GM08714 (cell line): Measurements from ENCODE around the gene NCAM1.
"Not testable (repeated sequence)": the region's sequence is repeated elsewhere in the genome, so short reads cannot be mapped to it uniquely, and the experiment has no call there.

Source experiments
- H3K4me3 ChIP-seq: fragments of 200-500 bp; sonication (Bioruptor generic); 2 replicates; pipeline ENCODE4 v1.5.1; 2014; ENCODE audit warnings: mild to moderate bottlenecking, low read length, inconsistent platforms
- ZNF274 ChIP-seq: IDR thresholded peaks from 2 replicates; pipeline ENCODE4 v1.6.1; 2012; ENCODE audit warnings: mild to moderate bottlenecking, low read depth, low read length

NCAM1 gene

GRCh38 chr11:112961146-112961668, at the start of gene NCAM1:
Gene NCAM1, plus strand, starts transcription at chr11:112961420.
- peak within 1 kb of the TSS; percentile 25; the same call in 1 of the 2 replicates for H3K4me3 ChIP-seq
- no peak for TF ChIP-seq ZNF274

DNA sequence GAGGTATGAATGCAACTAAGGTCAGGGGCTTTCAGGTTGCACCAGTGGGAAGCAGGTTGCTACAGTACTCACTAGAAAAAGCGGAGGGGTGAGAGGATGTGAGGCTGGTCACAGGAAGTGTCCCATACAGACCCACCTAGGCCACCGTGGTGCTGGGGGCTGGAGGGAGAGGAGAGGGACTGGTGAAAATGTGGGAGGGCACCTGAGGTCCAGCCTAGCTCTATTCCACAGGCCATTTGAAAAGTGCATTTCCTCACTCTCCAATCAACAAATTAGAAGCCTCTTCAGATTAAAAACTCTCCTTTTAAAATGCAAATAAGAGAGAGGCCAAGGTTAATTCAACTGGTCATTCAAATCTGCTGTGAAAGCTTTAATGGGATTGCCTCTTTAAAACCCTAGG, 38.6 kb upstream of the NCAM1 start:
- TF ChIP-seq ZNF274, result no peak
- no peak overlapping the region for H3K4me3 ChIP-seq

DNA sequence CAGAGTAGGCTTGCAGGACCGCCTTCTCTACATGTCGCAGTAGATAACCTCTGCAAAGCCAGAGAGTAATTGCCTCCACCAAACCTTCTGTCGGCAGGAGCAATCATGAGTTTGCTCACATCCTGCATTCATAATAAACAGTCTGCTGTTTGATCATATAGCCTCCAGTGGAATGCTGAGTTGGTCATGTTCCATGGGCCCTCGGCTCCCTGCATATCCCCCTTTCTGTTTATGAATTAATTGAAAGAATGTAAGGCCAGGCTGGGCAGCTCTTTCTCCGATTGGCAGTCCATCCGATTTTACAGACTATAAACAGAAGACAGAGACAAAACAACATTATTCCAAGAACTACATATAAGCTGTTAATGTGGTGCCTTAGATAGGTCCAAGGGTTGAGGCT, 36.4 kb upstream of the NCAM1 start:
- H3K4me3 ChIP-seq, result not testable (repeated sequence)

DNA sequence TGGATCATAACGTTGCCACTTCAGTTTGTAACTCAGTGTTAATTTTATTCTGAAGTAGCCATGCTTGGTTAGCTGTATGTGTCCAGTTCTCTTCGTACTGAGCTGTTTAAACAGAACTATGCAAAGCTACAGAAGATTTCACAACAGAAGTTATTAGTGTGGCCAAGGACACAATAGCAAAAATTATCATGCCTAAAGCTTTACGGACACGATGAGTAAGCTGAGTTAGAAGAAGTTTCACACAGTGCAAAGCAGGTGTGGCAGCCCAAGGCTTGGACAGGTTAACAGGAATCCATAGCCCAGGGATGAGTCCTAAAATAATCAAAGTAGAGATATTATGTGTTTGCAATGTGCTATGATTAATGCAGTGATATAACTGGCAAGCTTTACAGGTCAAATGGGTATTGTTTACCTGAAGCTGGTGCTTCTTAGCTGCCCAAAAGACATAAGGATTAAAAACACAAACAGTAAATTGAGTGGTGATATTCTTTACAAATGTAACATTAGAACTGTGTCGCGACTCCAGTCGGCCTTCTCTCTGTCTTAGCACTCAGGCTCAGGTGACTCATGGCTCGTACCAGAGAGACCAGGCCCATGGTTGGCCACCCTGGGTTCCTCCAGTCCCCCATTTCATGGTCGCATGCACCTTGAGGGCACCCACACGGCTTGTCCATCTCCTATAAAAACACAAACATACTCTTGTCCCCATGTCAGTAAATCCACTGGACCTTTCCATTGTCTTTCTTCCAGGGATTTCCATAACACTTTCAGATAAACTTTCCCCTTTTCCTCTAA, 35.5 kb upstream of the NCAM1 start:
- no peak overlapping the region for H3K4me3 ChIP-seq
- TF ChIP-seq ZNF274, result no peak

DNA sequence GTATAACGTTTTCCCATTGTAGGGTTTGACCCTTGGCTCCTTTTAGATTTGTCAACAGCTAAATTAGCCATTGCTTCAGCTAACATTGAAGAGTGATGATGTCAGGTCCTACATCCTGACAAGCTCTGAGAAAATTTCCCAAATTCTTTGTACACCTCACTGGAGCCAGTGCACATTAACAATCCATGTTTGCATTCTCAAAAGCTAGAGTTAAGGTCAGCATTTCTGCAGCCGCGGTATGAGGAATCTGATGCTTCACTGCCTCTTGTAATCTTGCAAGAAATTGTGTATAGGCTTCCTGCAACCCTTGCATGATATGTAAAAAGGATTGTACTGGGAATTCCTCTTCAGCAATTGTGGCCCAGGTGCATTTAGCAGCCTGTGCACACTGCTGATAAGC, 33.1 kb upstream of the NCAM1 start:
- TF ChIP-seq ZNF274, result no peak
- no peak overlapping the region for H3K4me3 ChIP-seq

DNA sequence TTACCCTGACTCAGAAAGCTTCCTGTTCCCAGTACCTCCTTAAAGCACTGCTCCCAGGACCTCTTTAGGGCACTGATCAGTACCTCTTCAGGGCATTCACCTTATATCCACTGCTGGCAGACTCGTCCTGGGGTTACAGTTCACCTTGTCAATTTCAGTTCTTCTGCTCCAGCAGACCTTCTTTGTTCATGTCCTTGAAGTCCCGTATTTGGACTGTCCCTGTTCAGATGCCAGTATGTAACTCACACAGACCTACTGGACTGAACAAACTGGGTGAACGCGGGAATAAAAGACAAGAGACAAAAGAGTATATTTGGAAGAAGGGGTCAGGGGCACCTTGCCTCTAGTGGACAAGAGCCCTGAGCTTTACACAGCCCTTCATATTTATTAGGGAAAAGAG, 31.8 kb upstream of the NCAM1 start:
- no peak for TF ChIP-seq ZNF274
- no peak overlapping the region for H3K4me3 ChIP-seq

- no peak for TF ChIP-seq ZNF274
- H3K4me3 ChIP-seq, result no peak overlapping the region
Observed at GRCh38 chr11:112931703-112932102, 29.5 kb upstream of the NCAM1 start.

- H3K4me3 ChIP-seq, result no peak overlapping the region
- TF ChIP-seq ZNF274, result no peak
Observed at GRCh38 chr11:112932593-112932992, 28.6 kb upstream of the NCAM1 start.

DNA sequence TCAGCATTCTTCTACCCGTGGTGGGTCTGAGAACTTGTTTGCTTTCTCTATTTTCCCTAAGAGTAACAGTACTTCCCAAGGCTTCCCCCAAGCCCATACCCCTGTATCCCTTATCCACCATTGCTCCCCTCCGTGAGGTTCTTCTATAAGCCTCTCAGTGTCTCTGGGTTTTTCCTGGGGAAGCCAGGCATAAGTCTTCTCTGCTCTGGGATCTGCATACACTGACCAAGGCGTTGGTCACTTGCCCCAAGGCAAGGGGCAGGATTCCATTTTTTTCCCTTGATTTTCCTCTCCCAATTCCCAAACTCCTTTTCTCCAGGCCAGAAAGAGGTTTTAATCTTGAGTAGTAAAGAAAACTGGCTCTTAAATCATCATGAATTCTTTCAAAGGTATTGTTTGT, 27.2 kb upstream of the NCAM1 start:
- no peak for TF ChIP-seq ZNF274
- H3K4me3 ChIP-seq, result no peak overlapping the region

GRCh38 chr11:112941104-112941503, 20.1 kb upstream of the NCAM1 start:
- no peak for TF ChIP-seq ZNF274

GRCh38 chr11:112942966-112943643, 18.1 kb upstream of the NCAM1 start:
- no peak overlapping the region for H3K4me3 ChIP-seq
- no peak for TF ChIP-seq ZNF274

More at GRCh38 chr11:112941104-112941503, 20.1 kb upstream of the NCAM1 start:
- H3K4me3 ChIP-seq, result no peak overlapping the region

GRCh38 chr11:112946866-112947265, 14.4 kb upstream of the NCAM1 start:
- no peak overlapping the region for H3K4me3 ChIP-seq
- TF ChIP-seq ZNF274, result no peak

DNA sequence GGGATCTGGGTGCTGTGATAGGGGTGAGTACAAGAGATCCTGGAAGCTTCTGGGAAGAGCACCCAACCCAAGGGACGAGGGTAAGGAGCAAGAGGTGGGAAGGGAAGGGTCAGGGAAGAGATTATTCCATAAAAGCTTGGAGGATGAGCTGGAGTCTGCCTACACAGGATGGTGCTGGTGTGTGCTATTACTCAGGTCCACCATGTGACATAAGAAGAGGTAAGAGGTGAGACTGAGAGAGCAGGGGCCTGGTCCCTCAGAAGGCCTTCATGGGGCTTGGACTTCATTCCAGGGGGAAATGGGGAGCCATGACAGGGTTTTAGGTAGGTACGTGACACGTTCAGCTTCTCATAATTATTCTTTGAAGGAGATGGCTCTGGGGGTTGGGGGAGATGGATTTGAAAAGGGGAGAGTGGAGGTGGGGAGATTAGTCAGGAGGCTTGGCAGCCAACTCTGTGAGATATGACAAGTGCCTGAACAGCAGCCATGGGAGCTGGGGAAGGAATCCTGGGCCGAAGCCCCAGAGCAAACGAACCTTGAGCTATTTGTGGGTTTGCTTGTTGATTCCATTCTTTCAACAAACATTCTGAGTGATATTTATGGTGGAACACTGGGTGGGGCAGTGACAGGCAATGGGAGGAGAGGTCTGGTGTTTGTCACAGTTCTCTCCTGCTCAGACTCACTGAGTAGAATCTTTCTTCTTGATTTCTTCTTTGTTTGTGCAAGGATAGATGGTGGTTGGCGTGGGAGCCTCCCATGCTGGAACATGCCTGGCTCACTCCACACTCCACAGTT, 11.2 kb upstream of the NCAM1 start:
- H3K4me3 ChIP-seq, result no peak overlapping the region
- TF ChIP-seq ZNF274, result no peak

GRCh38 chr11:112958670-112959069, 2.5 kb upstream of the NCAM1 start:
- no peak for TF ChIP-seq ZNF274
- H3K4me3 ChIP-seq, result no peak overlapping the region
